PFSK-1 (cell line): Measurements from ENCODE around the gene F12.

ENCODE experiments used
- FOXP2 ChIP-seq: optimal IDR thresholded peaks from 2 replicates; pipeline ENCODE3; 2011; ENCODE audit warnings: borderline replicate concordance, control low read depth, inconsistent platforms; ENCODE audit not compliant: insufficient read depth; ENCODE audit errors: extremely low read length, extremely low read depth
- POLR2AphosphoS5 ChIP-seq: IDR thresholded peaks from 2 replicates; pipeline ENCODE4 v1.6.1; 2012; ENCODE audit warnings: low read depth, mild to moderate bottlenecking, control low read depth, low read length, moderate library complexity
- SIN3A ChIP-seq: IDR thresholded peaks from 2 replicates; pipeline ENCODE4 v1.6.1; 2012; ENCODE audit warnings: mild to moderate bottlenecking, low read length, moderate library complexity, borderline replicate concordance; ENCODE audit not compliant: insufficient read depth
- TAF1 ChIP-seq: IDR thresholded peaks from 2 replicates; pipeline ENCODE4 v1.6.1; 2012; ENCODE audit warnings: low read length, control low read depth, borderline replicate concordance; ENCODE audit not compliant: insufficient read depth
- TF ChIP-seq, protein P1 (sequence below), 2 experiments: IDR thresholded peaks; 2 replicates each; pipeline versions ENCODE4 v1.6.1 to v1.8.0; 2011 to 2012; ENCODE audit warnings: low read depth in 2 of 2, low read length in 2 of 2, control low read depth in 1 of 2, inconsistent platforms in 1 of 2, mild to moderate bottlenecking in 1 of 2, moderate library complexity in 1 of 2; ENCODE audit not compliant: insufficient read depth in 1 of 2

F12 gene

GRCh38 chr5:177445052-177445916, 35.9 kb upstream of the F12 start:
- TF ChIP-seq FOXP2 (no peak), POLR2AphosphoS5 (no peak), TAF1 (no peak), SIN3A (no peak)
- TF ChIP-seq, protein P1, sequence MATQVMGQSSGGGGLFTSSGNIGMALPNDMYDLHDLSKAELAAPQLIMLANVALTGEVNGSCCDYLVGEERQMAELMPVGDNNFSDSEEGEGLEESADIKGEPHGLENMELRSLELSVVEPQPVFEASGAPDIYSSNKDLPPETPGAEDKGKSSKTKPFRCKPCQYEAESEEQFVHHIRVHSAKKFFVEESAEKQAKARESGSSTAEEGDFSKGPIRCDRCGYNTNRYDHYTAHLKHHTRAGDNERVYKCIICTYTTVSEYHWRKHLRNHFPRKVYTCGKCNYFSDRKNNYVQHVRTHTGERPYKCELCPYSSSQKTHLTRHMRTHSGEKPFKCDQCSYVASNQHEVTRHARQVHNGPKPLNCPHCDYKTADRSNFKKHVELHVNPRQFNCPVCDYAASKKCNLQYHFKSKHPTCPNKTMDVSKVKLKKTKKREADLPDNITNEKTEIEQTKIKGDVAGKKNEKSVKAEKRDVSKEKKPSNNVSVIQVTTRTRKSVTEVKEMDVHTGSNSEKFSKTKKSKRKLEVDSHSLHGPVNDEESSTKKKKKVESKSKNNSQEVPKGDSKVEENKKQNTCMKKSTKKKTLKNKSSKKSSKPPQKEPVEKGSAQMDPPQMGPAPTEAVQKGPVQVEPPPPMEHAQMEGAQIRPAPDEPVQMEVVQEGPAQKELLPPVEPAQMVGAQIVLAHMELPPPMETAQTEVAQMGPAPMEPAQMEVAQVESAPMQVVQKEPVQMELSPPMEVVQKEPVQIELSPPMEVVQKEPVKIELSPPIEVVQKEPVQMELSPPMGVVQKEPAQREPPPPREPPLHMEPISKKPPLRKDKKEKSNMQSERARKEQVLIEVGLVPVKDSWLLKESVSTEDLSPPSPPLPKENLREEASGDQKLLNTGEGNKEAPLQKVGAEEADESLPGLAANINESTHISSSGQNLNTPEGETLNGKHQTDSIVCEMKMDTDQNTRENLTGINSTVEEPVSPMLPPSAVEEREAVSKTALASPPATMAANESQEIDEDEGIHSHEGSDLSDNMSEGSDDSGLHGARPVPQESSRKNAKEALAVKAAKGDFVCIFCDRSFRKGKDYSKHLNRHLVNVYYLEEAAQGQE (IDR thresholded peaks at IDR 0.05; ENCODE audit: insufficient read depth in 1 of 2, low read depth in 2 of 2, low read length in 2 of 2) = no peak

DNA sequence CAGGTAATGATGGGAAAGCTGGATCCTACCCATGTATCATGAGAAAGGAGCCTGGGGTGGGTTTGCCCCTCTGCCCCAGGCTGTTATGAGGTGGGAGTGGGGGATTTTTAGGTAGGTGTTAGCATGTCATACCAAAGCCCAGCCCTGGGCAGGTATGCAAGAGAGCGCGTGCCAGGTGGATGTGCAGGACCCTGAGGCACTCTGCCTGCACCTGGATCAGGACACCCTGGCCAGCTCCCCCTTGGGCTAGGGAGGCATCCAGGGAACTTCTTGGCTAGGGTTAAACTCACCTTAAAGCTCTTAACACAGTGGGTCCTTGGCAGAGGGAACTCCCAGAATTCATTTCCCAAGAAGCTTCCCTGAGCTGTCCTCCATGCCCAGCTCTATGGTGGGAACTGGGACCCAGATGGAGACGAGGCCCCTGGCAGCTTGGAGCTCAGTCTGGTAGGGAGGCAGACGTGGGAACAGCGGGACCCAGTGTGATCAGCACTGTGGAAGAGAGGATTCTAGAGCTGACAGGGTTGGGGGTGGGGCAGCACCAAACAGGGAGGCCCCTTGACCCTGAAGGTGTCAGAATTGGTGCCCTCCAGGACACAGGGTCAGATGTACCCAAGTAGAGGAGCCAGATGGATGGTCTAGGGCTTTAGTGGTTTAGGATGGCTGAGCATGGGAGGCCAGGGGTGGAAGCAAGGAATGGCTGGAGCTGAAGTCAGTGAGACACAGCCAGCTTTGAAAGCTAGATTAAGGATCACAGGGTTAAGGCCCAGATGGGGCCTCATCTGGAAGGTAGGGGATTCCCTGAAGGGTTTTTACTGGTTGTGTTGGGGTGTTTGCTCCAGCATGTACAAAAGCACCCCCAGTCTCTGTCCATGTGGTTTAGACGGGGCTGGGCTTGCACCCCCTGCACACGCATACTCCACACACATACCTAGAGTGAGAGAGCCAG, 35.0 kb upstream of the F12 start:
- TF ChIP-seq POLR2AphosphoS5 = peak; percentile 16; the same call in 1 of the 2 replicates
- TF ChIP-seq FOXP2 = no peak

GRCh38 chr5:177443144-177443983, 34.0 kb upstream of the F12 start:
- no peak for TF ChIP-seq TAF1
- no peak for TF ChIP-seq FOXP2

DNA sequence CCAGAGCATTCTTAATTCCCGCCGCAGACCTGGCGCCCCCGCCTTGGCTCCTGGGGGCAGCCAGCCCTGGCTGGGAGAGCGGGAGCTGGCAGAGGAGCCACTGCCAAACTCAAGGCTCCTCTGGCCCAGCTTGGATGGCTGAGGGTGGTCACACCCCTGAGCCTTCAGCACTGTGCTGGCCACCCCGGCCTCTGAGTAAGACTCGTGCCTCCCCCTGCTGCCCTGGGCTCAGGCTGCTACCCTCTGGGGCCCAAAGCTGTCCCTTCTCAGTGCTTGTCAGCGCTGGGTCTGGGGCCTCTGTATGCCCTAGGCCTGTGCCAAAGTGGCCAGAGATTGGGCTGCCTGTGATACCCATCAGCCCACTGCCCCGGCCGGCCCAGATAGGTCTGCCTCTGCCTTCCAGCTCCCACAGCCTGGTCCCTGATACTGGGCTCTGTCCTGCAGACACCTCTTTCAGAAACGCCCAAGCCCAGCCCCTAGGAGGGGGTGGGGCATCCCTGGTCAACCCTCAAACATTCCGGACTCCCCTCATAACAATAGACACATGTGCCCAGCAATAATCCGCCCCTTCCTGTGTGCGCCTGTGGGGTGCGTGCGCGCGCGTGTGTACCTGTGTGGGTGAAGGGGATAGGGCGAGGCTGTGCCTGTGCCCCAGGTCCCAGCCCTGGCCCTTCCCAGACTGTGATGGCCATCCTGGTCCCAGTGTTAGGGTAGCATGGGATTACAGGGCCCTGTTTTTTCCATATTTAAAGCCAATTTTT, 32.9 kb upstream of the F12 start:
- TF ChIP-seq SIN3A (no peak), FOXP2 (no peak), POLR2AphosphoS5 (no peak), TAF1 (no peak)
- TF ChIP-seq, protein P1 (IDR thresholded peaks at IDR 0.05; ENCODE audit: insufficient read depth in 1 of 2, low read depth in 2 of 2, low read length in 2 of 2) = no peak

DNA sequence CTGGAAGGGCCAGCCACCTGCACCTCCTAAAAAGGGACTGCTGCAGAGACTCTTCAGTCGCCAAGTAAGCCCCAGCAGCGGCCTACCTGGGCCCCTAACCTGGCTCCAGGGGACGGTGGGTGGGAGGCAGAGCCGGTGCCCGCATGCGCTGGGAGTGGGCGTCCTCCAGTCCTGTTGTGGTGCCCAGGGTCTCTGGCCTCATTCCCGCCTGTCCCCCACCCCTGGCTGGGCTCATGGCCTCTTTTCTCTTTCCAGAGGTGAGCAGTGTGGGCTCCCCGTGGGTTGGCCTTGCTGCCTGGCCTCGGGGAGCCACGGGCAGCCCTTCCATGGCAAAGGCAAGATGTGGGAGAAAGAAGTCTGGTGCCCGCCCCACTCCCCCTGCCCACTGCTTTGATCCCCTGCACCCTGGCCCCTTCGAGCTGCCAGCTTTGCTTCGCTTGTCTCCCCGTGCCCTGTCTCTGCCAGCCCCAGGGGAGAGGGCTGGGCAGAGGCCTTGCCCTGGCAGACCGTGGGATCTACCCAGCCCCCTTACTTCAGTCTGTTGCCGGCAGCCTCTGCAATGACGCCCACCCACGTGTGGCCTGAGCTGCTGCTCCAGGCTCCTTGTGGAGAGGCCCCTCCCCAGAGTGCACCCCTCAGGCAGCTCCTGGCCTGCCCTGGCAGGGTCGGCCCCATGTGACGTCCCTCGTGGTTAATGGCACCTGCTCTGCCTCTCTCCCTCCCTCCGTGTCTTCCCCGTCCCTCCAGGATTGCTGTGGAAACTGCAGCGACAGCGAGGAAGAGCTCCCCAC, 31.8 kb upstream of the F12 start:
- TF ChIP-seq FOXP2 (no peak), SIN3A (no peak), POLR2AphosphoS5 (no peak), TAF1 (no peak)
- TF ChIP-seq, protein P1 (IDR thresholded peaks at IDR 0.05; ENCODE audit: insufficient read depth in 1 of 2, low read depth in 2 of 2, low read length in 2 of 2) = no peak
